Body of pancreas (tissue), 4 donors: ENCODE data around the gene ATG4C.

Experiments used
- CTCF ChIP-seq, 7 experiments: fragments of 450-650 bp in 4 of 7; fragments of 200-600 bp in 3 of 7; sonication (generic) in 3 of 7; IDR thresholded peaks; one replicate each; pipeline ENCODE4 v1.5.1; 2016 to 2019; ENCODE audit warnings: antibody characterized with exemption in 7 of 7
- POLR2A ChIP-seq, 3 donors: fragments of 450-650 bp; IDR thresholded peaks; one replicate each; pipeline ENCODE4 v1.6.1; 2016; ENCODE audit warnings: antibody characterized with exemption in 3 of 3, mild to moderate bottlenecking in 2 of 3

DNA sequence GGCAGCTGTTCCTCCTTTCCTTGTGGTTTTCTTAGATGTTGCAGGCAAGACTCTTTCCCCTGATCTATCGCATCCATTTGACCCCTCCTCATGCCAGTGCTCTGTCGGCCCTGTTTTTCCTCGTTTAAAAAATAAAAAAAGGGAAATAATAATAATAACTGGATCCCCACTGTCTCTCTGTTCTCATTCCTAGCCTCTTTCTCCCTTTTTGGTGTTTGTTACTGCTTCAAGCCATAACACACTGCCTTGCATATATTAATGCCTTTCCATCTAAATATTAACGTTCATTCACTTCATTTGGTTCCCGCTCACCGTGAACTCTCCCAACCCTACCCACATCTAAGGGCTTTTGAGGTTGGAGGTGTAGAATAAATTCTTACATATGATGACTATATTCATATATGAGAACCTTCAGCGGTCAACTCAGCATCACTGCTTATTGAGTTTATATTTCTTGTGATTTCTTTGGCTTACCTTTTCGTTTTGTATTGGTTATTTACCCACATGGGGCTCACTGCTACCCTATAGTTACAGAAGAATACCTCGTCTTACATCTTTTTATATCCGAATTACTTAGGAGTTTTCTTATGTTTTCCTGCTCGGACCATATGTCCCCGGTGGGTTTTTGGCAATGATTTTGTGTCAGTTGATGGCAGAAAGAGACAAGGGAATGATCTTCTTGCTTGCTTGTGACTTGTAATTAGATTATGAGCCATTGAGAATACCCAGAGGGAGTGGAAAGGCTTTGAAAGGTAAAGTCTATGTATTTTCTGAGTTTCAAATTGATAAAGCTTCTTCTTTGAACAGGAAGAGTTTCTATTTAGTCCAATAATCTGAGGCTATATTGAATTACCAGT lies 805 bp downstream of the ATG4C start:
- TF ChIP-seq CTCF (IDR thresholded peaks at IDR 0.05) = no peak
- no peak for TF ChIP-seq POLR2A (IDR thresholded peaks at IDR 0.05)
